ENCODE data around the gene OSBPL10. TPM values are rescaled to one million over a fixed set of nuclear protein-coding genes. Genes with fewer than 3 reads are reported as not detected.
"Not testable (repeated sequence)": the region's sequence is repeated elsewhere in the genome, so short reads cannot be mapped to it uniquely, and the experiment has no call there.

Gene OSBPL10
- total RNA-seq, 1 donor from 2014 or later: 8.4 TPM

GRCh38 chr3:31871939-31872507, 109.0 kb downstream of the OSBPL10 start:
- Histone ChIP-seq H3K4me3 (no peak overlapping the region), H3K79me2 (ENCODE audit: low read depth) (no peaks in the 10 kb centered on the region)
- H3K27ac Mint-ChIP-seq: no peak overlapping the region

GRCh38 chr3:31870111-31870510, 111.0 kb downstream of the OSBPL10 start:
- not testable (repeated sequence) for H3K4me1 Mint-ChIP-seq; H3K79me2 ChIP-seq (ENCODE audit: low read depth); H3K36me3 Mint-ChIP-seq; H3K4me2 ChIP-seq; H4K20me1 ChIP-seq (ENCODE audit: low read depth); H3K27ac Mint-ChIP-seq; H3K9me3 ChIP-seq (ENCODE audit: low read depth); H3K27ac ChIP-seq; H3F3A ChIP-seq (ENCODE audit: low read depth); H3K36me3 ChIP-seq; H2AFZ ChIP-seq (replicated peaks); H3K9me3 Mint-ChIP-seq; H3K27me3 ChIP-seq; H3K9ac ChIP-seq; DNase-seq (ENCODE audit: low spot score); H3K4me3 ChIP-seq; H3K27me3 Mint-ChIP-seq (ENCODE audit: insufficient read depth, low read depth); H3K4me3 Mint-ChIP-seq; H3K4me1 ChIP-seq

More at GRCh38 chr3:31871939-31872507, 109.0 kb downstream of the OSBPL10 start:
- Mint-ChIP-seq H3K4me3 (no peak overlapping the region), H3K4me1 (no peaks in the 10 kb centered on the region), H3K36me3 (no peaks in the 10 kb centered on the region), H3K9me3 (peaks cover 5% of the 10 kb centered on the region), H3K27me3 (ENCODE audit: insufficient read depth, low read depth) (no peaks in the 10 kb centered on the region)
- TF ChIP-seq CTCF (IDR thresholded peaks at IDR 0.05) (no peak), EZH2phosphoT487 (IDR thresholded peaks at IDR 0.05) (no peak), EZH2 (IDR thresholded peaks at IDR 0.05) (no peak)
- no peak for DNase-seq (ENCODE audit: low spot score)
- Histone ChIP-seq H4K20me1 (ENCODE audit: low read depth) (no peaks in the 10 kb centered on the region), H3K4me1 (no peaks in the 10 kb centered on the region), H3K9me3 (ENCODE audit: low read depth) (no peaks in the 10 kb centered on the region), H3K36me3 (no peaks in the 10 kb centered on the region), H3K27ac (no peak overlapping the region), H3F3A (ENCODE audit: low read depth) (no peaks in the 10 kb centered on the region), H3K4me2 (no peak overlapping the region), H3K9ac (no peak overlapping the region), H3K27me3 (no peaks in the 10 kb centered on the region), H2AFZ (replicated peaks) (no peak overlapping the region)

GRCh38 chr3:31868236-31868635, 112.8 kb downstream of the OSBPL10 start:
- TF ChIP-seq EZH2 (IDR thresholded peaks at IDR 0.05) (no peak), EZH2phosphoT487 (IDR thresholded peaks at IDR 0.05) (no peak), CTCF (IDR thresholded peaks at IDR 0.05) (no peak)
- H3K27me3 ChIP-seq: no peaks in the 10 kb centered on the region
- H3K4me2 ChIP-seq: no peak overlapping the region
- Mint-ChIP-seq H3K27me3 (ENCODE audit: insufficient read depth, low read depth) (peaks cover 3% of the 10 kb centered on the region), H3K27ac (no peak overlapping the region), H3K9me3 (peaks cover 5% of the 10 kb centered on the region), H3K4me1 (no peaks in the 10 kb centered on the region), H3K4me3 (no peak overlapping the region), H3K36me3 (no peaks in the 10 kb centered on the region)
- H4K20me1 ChIP-seq (ENCODE audit: low read depth): no peaks in the 10 kb centered on the region
- H3F3A ChIP-seq (ENCODE audit: low read depth): no peaks in the 10 kb centered on the region
- no peaks in the 10 kb centered on the region for H3K79me2 ChIP-seq (ENCODE audit: low read depth)
- no peak for DNase-seq (ENCODE audit: low spot score)
- no peaks in the 10 kb centered on the region for H3K9me3 ChIP-seq (ENCODE audit: low read depth)
- no peaks in the 10 kb centered on the region for H3K36me3 ChIP-seq
- H2AFZ ChIP-seq (replicated peaks): no peak overlapping the region
- H3K9ac ChIP-seq: no peak overlapping the region
- no peaks in the 10 kb centered on the region for H3K4me1 ChIP-seq
- H3K27ac ChIP-seq: no peak overlapping the region
- H3K4me3 ChIP-seq: no peak overlapping the region

GRCh38 chr3:31862666-31863279, 118.3 kb downstream of the OSBPL10 start:
- H3K36me3 ChIP-seq: no peaks in the 10 kb centered on the region
- no peak for TF ChIP-seq EZH2phosphoT487 (IDR thresholded peaks at IDR 0.05)
- TF ChIP-seq CTCF (IDR thresholded peaks at IDR 0.05): no peak
- TF ChIP-seq EZH2 (IDR thresholded peaks at IDR 0.05): no peak
- H3K4me1 ChIP-seq: no peaks in the 10 kb centered on the region
- H3K9me3 ChIP-seq (ENCODE audit: low read depth): no peaks in the 10 kb centered on the region
- no peak overlapping the region for H3K4me2 ChIP-seq
- H2AFZ ChIP-seq (replicated peaks): no peak overlapping the region
- H3K36me3 Mint-ChIP-seq: no peaks in the 10 kb centered on the region
- H3K4me1 Mint-ChIP-seq: no peaks in the 10 kb centered on the region
- DNase-seq (ENCODE audit: low spot score): no peak
- no peaks in the 10 kb centered on the region for H3K79me2 ChIP-seq (ENCODE audit: low read depth)
- H3K27me3 Mint-ChIP-seq (ENCODE audit: insufficient read depth, low read depth): peaks cover 3% of the 10 kb centered on the region
- no peak overlapping the region for H3K27ac ChIP-seq
- H4K20me1 ChIP-seq (ENCODE audit: low read depth): no peaks in the 10 kb centered on the region
- H3K4me3 Mint-ChIP-seq: no peak overlapping the region
- H3F3A ChIP-seq (ENCODE audit: low read depth): no peaks in the 10 kb centered on the region
- no peak overlapping the region for H3K4me3 ChIP-seq
- H3K27me3 ChIP-seq: no peaks in the 10 kb centered on the region
- H3K27ac Mint-ChIP-seq: no peak overlapping the region
- H3K9ac ChIP-seq: no peak overlapping the region
- H3K9me3 Mint-ChIP-seq: no peaks in the 10 kb centered on the region

Measured in neural progenitor cell (in vitro differentiated cells).